ENCODE measurements around the gene MACROD1. TPM values are rescaled to one million over a fixed set of nuclear protein-coding genes. Genes with fewer than 3 reads are reported as not detected.
A peak's percentile ranks its signal among the peaks of the same experiment; 100 is the strongest.

Gene MACROD1
- total and polyA plus RNA-seq, 9 of the 15 experiments (the other 6 are each of a cell fraction or from before 2014, with no cell fraction given), result 1.1 to 60.0 (median 26.4) TPM

DNA sequence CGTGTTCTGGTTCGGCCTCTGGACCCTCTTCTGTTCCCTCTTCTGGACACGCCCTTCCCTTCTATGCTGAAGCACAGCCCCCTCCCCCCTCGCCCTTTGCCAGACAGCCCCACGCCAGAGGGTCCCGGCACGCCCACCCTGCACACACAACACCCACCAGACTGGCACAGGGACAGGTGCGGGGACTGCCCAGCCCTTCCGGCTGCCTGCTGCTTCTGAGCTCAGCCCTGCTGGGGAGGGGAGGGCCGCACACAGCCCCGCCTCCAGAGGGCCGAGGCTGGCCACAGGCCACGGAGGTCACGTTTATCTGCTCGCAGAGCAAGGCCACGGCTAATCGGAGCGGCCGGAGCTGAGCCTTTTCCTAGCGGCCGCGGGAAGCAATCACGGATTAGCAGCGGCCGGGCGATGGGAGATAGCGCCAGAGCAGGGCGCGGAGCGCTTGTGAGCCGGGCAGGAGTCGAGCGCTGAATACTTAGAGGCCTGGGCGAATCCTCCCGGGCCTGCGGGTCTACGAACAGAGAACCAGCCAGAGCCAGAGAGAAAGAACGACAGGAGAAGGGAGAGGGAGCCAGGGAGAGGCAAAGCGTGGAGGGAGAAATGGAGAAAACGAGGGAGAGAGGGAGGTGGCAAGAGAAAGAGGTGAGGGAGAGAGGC, 158.2 kb downstream of the MACROD1 start (continued):
- TF ChIP-seq, protein P1, sequence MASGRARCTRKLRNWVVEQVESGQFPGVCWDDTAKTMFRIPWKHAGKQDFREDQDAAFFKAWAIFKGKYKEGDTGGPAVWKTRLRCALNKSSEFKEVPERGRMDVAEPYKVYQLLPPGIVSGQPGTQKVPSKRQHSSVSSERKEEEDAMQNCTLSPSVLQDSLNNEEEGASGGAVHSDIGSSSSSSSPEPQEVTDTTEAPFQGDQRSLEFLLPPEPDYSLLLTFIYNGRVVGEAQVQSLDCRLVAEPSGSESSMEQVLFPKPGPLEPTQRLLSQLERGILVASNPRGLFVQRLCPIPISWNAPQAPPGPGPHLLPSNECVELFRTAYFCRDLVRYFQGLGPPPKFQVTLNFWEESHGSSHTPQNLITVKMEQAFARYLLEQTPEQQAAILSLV (tag; IDR thresholded peaks at IDR 0.05), result no peak
- TF ChIP-seq GATAD2A (IDR thresholded peaks at IDR 0.05), result 0 out of 2 replicates have a peak, but pooled peaks have one; percentile 31
- TF ChIP-seq ZNF830 (CRISPR knock-in tag; IDR thresholded peaks at IDR 0.05), result no peak
- no peak for TF ChIP-seq TRIM25 (IDR thresholded peaks at IDR 0.05; ENCODE audit: borderline replicate concordance)
- TF ChIP-seq ZNF699 (CRISPR knock-in tag; IDR thresholded peaks at IDR 0.05; ENCODE audit: insufficient replicate concordance), result no peak
- TF ChIP-seq, protein P2, sequence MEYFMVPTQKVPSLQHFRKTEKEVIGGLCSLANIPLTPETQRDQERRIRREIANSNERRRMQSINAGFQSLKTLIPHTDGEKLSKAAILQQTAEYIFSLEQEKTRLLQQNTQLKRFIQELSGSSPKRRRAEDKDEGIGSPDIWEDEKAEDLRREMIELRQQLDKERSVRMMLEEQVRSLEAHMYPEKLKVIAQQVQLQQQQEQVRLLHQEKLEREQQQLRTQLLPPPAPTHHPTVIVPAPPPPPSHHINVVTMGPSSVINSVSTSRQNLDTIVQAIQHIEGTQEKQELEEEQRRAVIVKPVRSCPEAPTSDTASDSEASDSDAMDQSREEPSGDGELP (CRISPR knock-in tag; IDR thresholded peaks at IDR 0.05; ENCODE audit: borderline replicate concordance), result peak; percentile 94
- no peak for TF ChIP-seq THRAP3 (IDR thresholded peaks at IDR 0.05; ENCODE audit: borderline replicate concordance)
- TF ChIP-seq HLTF (IDR thresholded peaks at IDR 0.05), result no peak
- TF ChIP-seq MYNN (IDR thresholded peaks at IDR 0.05), result peak; percentile 74
- TF ChIP-seq MYNN (CRISPR knock-in tag; IDR thresholded peaks at IDR 0.05), result no peak
- TF ChIP-seq POLR2AphosphoS2 (IDR thresholded peaks at IDR 0.05; ENCODE audit: low read length), result no peak
- no peak for TF ChIP-seq HOXB6 (CRISPR knock-in tag; IDR thresholded peaks at IDR 0.05; ENCODE audit: borderline replicate concordance)
- TF ChIP-seq, protein P3, sequence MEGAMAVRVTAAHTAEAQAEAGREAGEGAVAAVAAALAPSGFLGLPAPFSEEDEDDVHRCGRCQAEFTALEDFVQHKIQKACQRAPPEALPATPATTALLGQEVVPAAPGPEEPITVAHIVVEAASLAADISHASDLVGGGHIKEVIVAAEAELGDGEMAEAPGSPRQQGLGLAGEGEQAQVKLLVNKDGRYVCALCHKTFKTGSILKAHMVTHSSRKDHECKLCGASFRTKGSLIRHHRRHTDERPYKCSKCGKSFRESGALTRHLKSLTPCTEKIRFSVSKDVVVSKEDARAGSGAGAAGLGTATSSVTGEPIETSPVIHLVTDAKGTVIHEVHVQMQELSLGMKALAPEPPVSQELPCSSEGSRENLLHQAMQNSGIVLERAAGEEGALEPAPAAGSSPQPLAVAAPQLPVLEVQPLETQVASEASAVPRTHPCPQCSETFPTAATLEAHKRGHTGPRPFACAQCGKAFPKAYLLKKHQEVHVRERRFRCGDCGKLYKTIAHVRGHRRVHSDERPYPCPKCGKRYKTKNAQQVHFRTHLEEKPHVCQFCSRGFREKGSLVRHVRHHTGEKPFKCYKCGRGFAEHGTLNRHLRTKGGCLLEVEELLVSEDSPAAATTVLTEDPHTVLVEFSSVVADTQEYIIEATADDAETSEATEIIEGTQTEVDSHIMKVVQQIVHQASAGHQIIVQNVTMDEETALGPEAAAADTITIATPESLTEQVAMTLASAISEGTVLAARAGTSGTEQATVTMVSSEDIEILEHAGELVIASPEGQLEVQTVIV (CRISPR knock-in tag; IDR thresholded peaks at IDR 0.05; ENCODE audit: borderline replicate concordance), result no peak
- peak; percentile 97 for TF ChIP-seq PHF21A (IDR thresholded peaks at IDR 0.05; ENCODE audit: borderline replicate concordance, low read depth)
- TF ChIP-seq MTA3 (IDR thresholded peaks at IDR 0.05; ENCODE audit: borderline replicate concordance), result peak; percentile 87
- TF ChIP-seq, protein P4, sequence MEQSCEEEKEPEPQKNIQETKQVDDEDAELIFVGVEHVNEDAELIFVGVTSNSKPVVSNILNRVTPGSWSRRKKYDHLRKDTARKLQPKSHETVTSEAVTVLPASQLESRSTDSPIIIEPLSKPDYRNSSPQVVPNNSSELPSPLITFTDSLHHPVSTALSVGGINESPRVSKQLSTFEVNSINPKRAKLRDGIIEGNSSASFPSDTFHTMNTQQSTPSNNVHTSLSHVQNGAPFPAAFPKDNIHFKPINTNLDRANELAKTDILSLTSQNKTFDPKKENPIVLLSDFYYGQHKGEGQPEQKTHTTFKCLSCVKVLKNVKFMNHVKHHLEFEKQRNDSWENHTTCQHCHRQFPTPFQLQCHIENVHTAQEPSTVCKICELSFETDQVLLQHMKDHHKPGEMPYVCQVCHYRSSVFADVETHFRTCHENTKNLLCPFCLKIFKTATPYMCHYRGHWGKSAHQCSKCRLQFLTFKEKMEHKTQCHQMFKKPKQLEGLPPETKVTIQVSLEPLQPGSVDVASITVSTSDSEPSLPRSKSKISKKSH (CRISPR knock-in tag; IDR thresholded peaks at IDR 0.05), result no peak
- no peak for TF ChIP-seq NFATC3 (IDR thresholded peaks at IDR 0.05)
- TF ChIP-seq GATA2 (CRISPR knock-in tag; IDR thresholded peaks at IDR 0.05), result peak; percentile 100
- peak; percentile 78 to 82 for TF ChIP-seq TRIM24 (IDR thresholded peaks at IDR 0.05)
- TF ChIP-seq HNRNPH1 (optimal IDR thresholded peaks at IDR 0.05; ENCODE audit: low read depth, low read length), result no peak
- TF ChIP-seq GTF2A2 (tag; IDR thresholded peaks at IDR 0.05), result no peak
- TF ChIP-seq ZNF436 (CRISPR knock-in tag; IDR thresholded peaks at IDR 0.05), result no peak
